WI38 (cell line): Measurements from ENCODE around the gene PFKFB3.

Source experiments
- H3K4me3 ChIP-seq: 2 replicates; pipeline ENCODE4 v1.5.1; 2011; ENCODE audit warnings: low read depth, mild to moderate bottlenecking, control low read depth, low read length
- TF ChIP-seq, protein P1 (sequence below): IDR thresholded peaks from 2 replicates; pipeline ENCODE4 v1.5.1; 2012; ENCODE audit warnings: low read depth, mild to moderate bottlenecking, control low read depth, low read length

Gene PFKFB3

GRCh38 chr10:6211671-6212635 lies 9.2 kb downstream of the PFKFB3 start:
- H3K4me3 ChIP-seq, result no peak overlapping the region
- TF ChIP-seq, protein P1, sequence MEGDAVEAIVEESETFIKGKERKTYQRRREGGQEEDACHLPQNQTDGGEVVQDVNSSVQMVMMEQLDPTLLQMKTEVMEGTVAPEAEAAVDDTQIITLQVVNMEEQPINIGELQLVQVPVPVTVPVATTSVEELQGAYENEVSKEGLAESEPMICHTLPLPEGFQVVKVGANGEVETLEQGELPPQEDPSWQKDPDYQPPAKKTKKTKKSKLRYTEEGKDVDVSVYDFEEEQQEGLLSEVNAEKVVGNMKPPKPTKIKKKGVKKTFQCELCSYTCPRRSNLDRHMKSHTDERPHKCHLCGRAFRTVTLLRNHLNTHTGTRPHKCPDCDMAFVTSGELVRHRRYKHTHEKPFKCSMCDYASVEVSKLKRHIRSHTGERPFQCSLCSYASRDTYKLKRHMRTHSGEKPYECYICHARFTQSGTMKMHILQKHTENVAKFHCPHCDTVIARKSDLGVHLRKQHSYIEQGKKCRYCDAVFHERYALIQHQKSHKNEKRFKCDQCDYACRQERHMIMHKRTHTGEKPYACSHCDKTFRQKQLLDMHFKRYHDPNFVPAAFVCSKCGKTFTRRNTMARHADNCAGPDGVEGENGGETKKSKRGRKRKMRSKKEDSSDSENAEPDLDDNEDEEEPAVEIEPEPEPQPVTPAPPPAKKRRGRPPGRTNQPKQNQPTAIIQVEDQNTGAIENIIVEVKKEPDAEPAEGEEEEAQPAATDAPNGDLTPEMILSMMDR, result no peak

- TF ChIP-seq, protein P1, result no peak
- no peak overlapping the region for H3K4me3 ChIP-seq
Observed at GRCh38 chr10:6212806-6213205, 10.1 kb downstream of the PFKFB3 start.

- TF ChIP-seq, protein P1, result no peak
- no peak overlapping the region for H3K4me3 ChIP-seq
Observed at GRCh38 chr10:6213257-6213905, 10.6 kb downstream of the PFKFB3 start.

DNA sequence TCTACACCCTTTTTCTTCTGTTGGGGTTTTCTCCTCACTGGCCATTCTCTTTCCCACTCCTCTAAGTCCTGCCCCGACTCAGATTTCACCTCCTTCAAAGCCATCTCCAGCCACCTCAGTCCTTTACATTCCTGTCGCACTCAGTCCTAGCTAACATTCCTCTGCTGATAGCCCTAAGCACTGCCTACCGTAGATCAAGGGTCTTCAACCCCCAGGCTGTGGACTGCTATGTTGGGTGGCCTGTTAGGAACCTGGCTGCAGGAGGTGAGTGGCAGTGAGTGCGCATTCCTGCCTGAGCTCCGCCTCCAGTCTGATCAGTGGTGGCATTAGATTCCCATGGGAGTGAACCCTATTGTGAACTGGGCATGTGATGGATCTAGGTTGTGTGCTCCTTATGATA lies 11.2 kb downstream of the PFKFB3 start:
- TF ChIP-seq, protein P1, result no peak

DNA sequence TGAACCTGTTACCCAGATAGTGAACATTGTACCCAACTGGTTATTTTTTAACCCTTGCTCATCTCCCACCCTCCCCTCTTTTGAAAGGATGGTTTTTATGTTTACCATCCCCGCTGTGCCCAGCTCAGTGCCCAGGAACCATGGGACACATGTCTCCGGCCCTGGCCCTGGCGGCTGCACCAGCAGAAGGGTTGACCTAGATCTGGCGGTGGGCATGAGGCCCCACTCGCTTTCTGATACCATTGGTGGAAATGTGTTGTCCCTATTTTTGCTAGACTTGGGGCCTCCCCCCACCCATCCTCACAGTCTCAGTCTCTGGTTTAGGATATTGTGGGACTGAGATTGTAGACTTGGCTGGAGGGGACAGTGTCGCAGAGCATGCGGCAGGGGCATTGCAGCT lies 11.9 kb downstream of the PFKFB3 start:
- TF ChIP-seq, protein P1, result no peak

More for the DNA sequence above, 11.2 kb downstream of the PFKFB3 start:
- no peak overlapping the region for H3K4me3 ChIP-seq

DNA sequence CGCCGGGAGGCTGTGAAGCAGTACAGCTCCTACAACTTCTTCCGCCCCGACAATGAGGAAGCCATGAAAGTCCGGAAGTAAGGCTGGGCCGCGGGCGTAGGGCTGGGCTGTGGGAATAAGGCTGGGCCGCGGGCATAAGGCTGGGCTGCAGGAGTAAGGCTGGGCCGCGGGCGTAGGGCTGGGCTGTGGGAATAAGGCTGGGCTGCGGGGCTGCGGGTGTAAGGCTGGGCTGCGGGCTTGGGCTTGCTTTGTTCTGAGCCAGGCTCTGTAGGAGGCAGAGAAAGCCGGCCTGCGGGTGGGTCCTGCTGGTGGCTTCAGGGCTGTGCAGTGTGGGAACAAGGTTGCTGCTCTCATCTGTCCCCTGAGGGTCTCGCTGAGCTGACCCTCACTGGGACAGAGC lies 12.5 kb downstream of the PFKFB3 start:
- TF ChIP-seq, protein P1, result no peak
- H3K4me3 ChIP-seq, result no peak overlapping the region

More for the DNA sequence above, 11.9 kb downstream of the PFKFB3 start:
- no peak overlapping the region for H3K4me3 ChIP-seq
